GM12878 (cell line): Measurements from ENCODE around the gene SEMA6C. TPM values are rescaled to one million over a fixed set of nuclear protein-coding genes. Genes with fewer than 3 reads are reported as not detected.

Experiments
- ATAC-seq: fragments of 200-7000 bp; cut with Tn5 transposase; 3 replicates; pipeline ENCODE4 v1.9.1; 2020; ENCODE audit warnings: mild to moderate bottlenecking, moderate library complexity
- BruUV-seq: library from RNA; stranded (reverse); fragments of 400-500 nt; replicated peaks from 2 replicates; lab custom pipeline; 2021; lab: Mats Ljungman, UMichigan
- CTCF ChIA-PET: fragments of 300-600 bp; sonication (Branson Sonifier 250); formaldehyde crosslinking; extraction: SDS; loops from one replicate; lab custom pipeline; 2021; ENCODE audit warnings: inconsistent platforms; lab: Yijun Ruan, JAX
- POLR2A ChIA-PET: fragments of 350-600 bp; formaldehyde crosslinking; extraction: SDS; loops from one replicate; lab custom pipeline; 2021; ENCODE audit warnings: inconsistent platforms; lab: Charles Lee
- RAD21 ChIA-PET: fragments of 300-600 bp; sonication (Branson Sonifier 250); formaldehyde crosslinking; loops from one replicate; lab custom pipeline; 2023; ENCODE audit warnings: antibody characterized with exemption; ENCODE audit not compliant: unreplicated experiment; lab: Charles Lee
- SMC1A ChIA-PET: fragments of 300-600 bp; sonication (Branson Sonifier 250); formaldehyde crosslinking; loops from one replicate; lab custom pipeline; 2023; ENCODE audit not compliant: unreplicated experiment, uncharacterized antibody; lab: Charles Lee
- DNase-seq: peaks from one replicate; pipeline ENCODE4 v3.0.0-alpha.2; 2011; ENCODE audit warnings: low read depth, low spot score
- FAIRE-seq: peaks from 3 replicates; lab custom pipeline; 2011; peaks lifted over from hg19 to GRCh38; lab: Jason Lieb, UNC
- H2AFZ ChIP-seq: 2 replicates; pipeline ENCODE4 v1.6.0; 2011; ENCODE audit warnings: low read depth, low read length, control low read depth; ENCODE audit not compliant: control insufficient read depth
- H3K27ac ChIP-seq: 2 replicates; pipeline ENCODE4 v1.5.1; 2011; ENCODE audit warnings: control low read depth; ENCODE audit not compliant: control insufficient read depth, insufficient read depth
- H3K27me3 ChIP-seq, 2 experiments: replicated peaks in 1 of 2; 2 replicates each; pipeline versions ENCODE4 v1.6.0 to v1.6.1; 2011; ENCODE audit warnings: low read length in 1 of 2; ENCODE audit not compliant: control insufficient read depth in 2 of 2, insufficient read depth in 2 of 2
- H3K36me3 ChIP-seq, 2 experiments: 2 replicates each; pipeline ENCODE4 v1.5.1; 2011; ENCODE audit warnings: low read length in 1 of 2; ENCODE audit not compliant: control insufficient read depth in 2 of 2, insufficient read depth in 2 of 2
- H3K4me1 ChIP-seq: 2 replicates; pipeline ENCODE4 v1.6.1; 2011; ENCODE audit warnings: mild to moderate bottlenecking, low read length, moderate library complexity, mixed read lengths; ENCODE audit not compliant: control insufficient read depth, insufficient read depth
- H3K4me2 ChIP-seq: 2 replicates; pipeline ENCODE4 v1.6.0; 2011; ENCODE audit warnings: control low read depth; ENCODE audit not compliant: control insufficient read depth, insufficient read depth
- H3K4me3 ChIP-seq: fragments of 200-600 bp; sonication (generic); 2 replicates; pipeline ENCODE4 v1.5.1; 2016
- H3K79me2 ChIP-seq: 2 replicates; pipeline ENCODE4 v1.6.0; 2011; ENCODE audit warnings: low read length; ENCODE audit not compliant: control insufficient read depth, insufficient read depth
- H3K9ac ChIP-seq: 2 replicates; pipeline ENCODE4 v1.8.0; 2011; ENCODE audit warnings: low read length, control low read depth, mixed read lengths; ENCODE audit not compliant: control insufficient read depth, insufficient read depth
- H3K9me3 ChIP-seq: replicated peaks from 3 replicates; pipeline ENCODE4 v1.5.1; 2011; ENCODE audit warnings: mild to moderate bottlenecking, low read length; ENCODE audit not compliant: control insufficient read depth, insufficient read depth
- H4K20me1 ChIP-seq: 2 replicates; pipeline ENCODE4 v1.6.0; 2011; ENCODE audit not compliant: control insufficient read depth, insufficient read depth
- CBX5 ChIP-seq: sonication (generic); IDR thresholded peaks from 2 replicates; pipeline ENCODE4 v1.6.1; 2016; ENCODE audit warnings: low read depth, moderate library complexity, mild to moderate bottlenecking, inconsistent platforms
- CHD1 ChIP-seq: IDR thresholded peaks from 2 replicates; pipeline ENCODE4 v1.6.1; 2012; ENCODE audit warnings: low read depth, low read length, improper control_type of control experiment
- EED ChIP-seq: sonication (generic); IDR thresholded peaks from 2 replicates; pipeline ENCODE4 v1.6.1; 2016; ENCODE audit warnings: antibody characterized with exemption, low read depth
- EP300 ChIP-seq, 2 experiments: fragments of 150-350 bp in 1 of 2; IDR thresholded peaks; 2 replicates each; pipeline ENCODE4 v1.6.1; 2011 to 2012; ENCODE audit warnings: low read depth in 2 of 2, low read length in 2 of 2, borderline replicate concordance in 1 of 2, improper control_type of control experiment in 1 of 2, inconsistent platforms in 1 of 2; ENCODE audit not compliant: control insufficient read depth in 1 of 2
- ESRRA ChIP-seq: IDR thresholded peaks from 2 replicates; pipeline ENCODE4 v1.6.1; 2012; ENCODE audit warnings: mild to moderate bottlenecking, low read length, improper control_type of control experiment
- RAD51 ChIP-seq: fragments of 450-650 bp; IDR thresholded peaks from 2 replicates; pipeline ENCODE4 v1.6.1; 2016; ENCODE audit warnings: moderate library complexity, mild to moderate bottlenecking, inconsistent platforms
- RCOR1 ChIP-seq: conservative IDR thresholded peaks from 2 replicates; pipeline ENCODE4 v1.6.1; 2012; ENCODE audit warnings: low read depth, low read length, improper control_type of control experiment
- SMAD1 ChIP-seq: fragments of 450-650 bp; IDR thresholded peaks from 2 replicates; pipeline ENCODE4 v1.6.1; 2018; ENCODE audit warnings: mild to moderate bottlenecking, low read depth; ENCODE audit not compliant: partially characterized antibody
- SREBF2 ChIP-seq: IDR thresholded peaks from 2 replicates; pipeline ENCODE4 v1.6.1; 2012; ENCODE audit warnings: mild to moderate bottlenecking, low read length
- ZSCAN29 ChIP-seq: fragments of 450-650 bp; IDR thresholded peaks from 2 replicates; pipeline ENCODE4 v1.6.1; 2017; ENCODE audit warnings: mild to moderate bottlenecking, moderate library complexity
- WGBS: methylation state at CpG from one replicate; pipeline ENCODE4 v1.1.6; 2016; ENCODE audit warnings: low lambda C conversion rate; ENCODE audit not compliant: insufficient replicate concordance, insufficient coverage; ENCODE audit errors: missing lambda C conversion rate; 5-methylcytosine and 5-hydroxymethylcytosine counted together
- in situ Hi-C: fragments of 300-500 bp; cut with MboI; formaldehyde crosslinking; loops from 9 replicates; pipeline ENCODE4 v1.14.3; 2018; ENCODE audit warnings: mixed read lengths
- intact Hi-C: fragments of 100-400 bp; cut with micrococcal nuclease; formaldehyde crosslinking; loops from one replicate; pipeline ENCODE4 v1.14.2; 2022; ENCODE audit not compliant: unreplicated experiment
- polyA plus RNA-seq, 11 experiments: library from polyadenylated mRNA; depleted of rRNA in 4 of 11; unstranded in 6 of 11; stranded (reverse) in 5 of 11; fragments of >200 nt; fragmentation: Nextera tagmentation in 4 of 11; fragmentation: Illumina TruSeq in 1 of 11; extraction: Ambion mirVana in 4 of 11; extraction: Trizol in 1 of 11; gene quantifications; 1 replicate in 1 of 11; 2 replicates in 10 of 11; pipeline versions ENCODE4 v1.2.1 to v1.2.3, GENCODE V29; 2011 to 2016; ENCODE audit warnings: inconsistent platforms in 2 of 11, missing spikeins in 2 of 11, low read depth in 1 of 11
- total RNA-seq, 4 experiments: library from RNA; depleted of rRNA in 3 of 4; stranded (reverse); fragments of >200 nt in 3 of 4; fragmentation: Illumina TruSeq in 1 of 4; extraction: Trizol in 1 of 4; gene quantifications; 2 replicates each; pipeline versions ENCODE4 v1.2.1 to v1.2.3, GENCODE V29; 2013 to 2021
- TF ChIP-seq, protein P1 (sequence below): fragments of 450-650 bp; IDR thresholded peaks from 2 replicates; pipeline ENCODE4 v1.6.1; 2016; ENCODE audit warnings: mild to moderate bottlenecking
- TF ChIP-seq, protein P2 (sequence below): IDR thresholded peaks from 2 replicates; pipeline ENCODE4 v1.6.1; 2012; ENCODE audit warnings: low read depth, low read length, improper control_type of control experiment
- TF ChIP-seq, protein P3 (sequence below): fragments of 450-650 bp; IDR thresholded peaks from 2 replicates; pipeline ENCODE4 v1.6.1; 2018; ENCODE audit warnings: mild to moderate bottlenecking, low read depth, moderate library complexity; ENCODE audit not compliant: partially characterized antibody
- TF ChIP-seq, protein P4 (sequence below): fragments of 450-650 bp; formaldehyde crosslinking; IDR thresholded peaks from 2 replicates; pipeline ENCODE4 v1.4.0; 2020; ENCODE audit warnings: mild to moderate bottlenecking, moderate library complexity

Gene SEMA6C
- total and polyA plus RNA-seq, 10 of the 15 experiments (the other 5 are each of a cell fraction or from before 2014, with no cell fraction given) = 0.13 to 2.2 (median 0.29) TPM; not detected in 1

DNA sequence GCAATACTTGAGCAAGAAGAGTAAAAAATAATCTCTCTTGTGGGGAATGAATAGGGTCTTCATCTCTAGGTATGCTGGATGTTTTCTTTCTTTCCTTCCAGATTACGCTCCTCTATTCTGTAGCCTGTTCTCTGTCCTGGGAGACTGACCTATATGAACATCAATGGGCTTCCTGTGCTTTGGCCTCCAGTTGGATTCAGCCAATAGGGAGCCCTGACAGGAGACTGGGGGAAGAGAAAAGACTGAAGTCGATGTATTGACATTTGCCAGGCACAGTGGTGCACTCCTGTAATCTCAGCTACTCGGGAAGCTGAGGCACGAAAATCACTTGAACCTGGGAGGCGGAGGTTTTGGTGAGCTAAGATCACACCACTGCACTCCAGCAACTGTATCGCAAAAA lies 17.6 kb downstream of the SEMA6C start (continued):
- TF ChIP-seq CHD1 = no peak

DNA sequence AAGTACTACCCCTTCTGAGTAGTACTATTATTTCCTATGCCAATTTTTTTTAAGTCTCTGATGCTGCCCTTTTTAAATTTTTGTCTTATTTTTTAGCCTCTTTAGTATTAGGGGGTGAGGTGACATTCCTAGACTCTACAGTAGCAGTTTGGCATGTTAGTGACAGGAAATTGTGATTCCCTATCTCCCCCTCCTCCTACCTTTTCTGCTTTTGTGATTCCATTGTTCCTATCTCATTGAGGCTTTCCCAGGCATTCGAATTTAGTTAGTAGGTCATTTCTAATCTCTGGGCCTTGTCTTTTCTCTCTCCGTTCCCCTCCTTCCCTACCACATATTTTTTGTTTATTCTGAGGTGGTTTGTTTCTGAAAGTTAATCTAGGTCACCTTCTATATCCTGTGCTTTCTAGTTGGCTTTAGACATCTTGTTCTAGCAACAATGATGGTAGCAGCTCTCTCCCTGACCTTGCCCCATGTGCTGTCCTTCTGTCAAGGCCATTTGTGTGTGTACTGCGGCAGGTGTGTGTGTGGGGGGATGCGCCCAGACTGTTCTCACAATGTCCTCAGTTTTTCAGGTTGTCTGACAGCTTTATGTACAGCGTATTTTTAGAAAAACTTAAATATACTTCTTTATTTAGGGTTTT lies 21.5 kb downstream of the SEMA6C start:
- no peaks in the 10 kb centered on the region for H4K20me1 ChIP-seq
- 71% methylated on average over 5 of the region's 5 CpGs for WGBS
- POLR2A ChIA-PET = no interaction called here
- in situ Hi-C loops (no loop called here), intact Hi-C loops (no loop called here)
- ATAC-seq (no peak), DNase-seq (no peak), FAIRE-seq (no peak)
- no peak overlapping the region for H3K9ac ChIP-seq
- no TSS peak for BruUV-seq
- H3K36me3 ChIP-seq = no peaks in the 10 kb centered on the region; a peak in 1 of 4 replicates
- H3K27ac ChIP-seq = no peak overlapping the region
- no peaks in the 10 kb centered on the region for H3K9me3 ChIP-seq
- RAD21 ChIA-PET = no interaction called here
- SMC1A ChIA-PET = no interaction called here
- no peaks in the 10 kb centered on the region for H3K79me2 ChIP-seq
- H3K27me3 ChIP-seq = no peaks in the 10 kb centered on the region
- H3K4me1 ChIP-seq = no peaks in the 10 kb centered on the region
- no peak overlapping the region for H3K4me3 ChIP-seq
- H2AFZ ChIP-seq = no peak overlapping the region
- no peak overlapping the region for H3K4me2 ChIP-seq
- CTCF ChIA-PET = interaction anchor here (0.6 to 1.3 kb wide), 2 partner anchors 15 to 25 kb away, joined by 3 read pairs; no protein-coding TSS in a partner anchor
- TF ChIP-seq RAD51 = no peak
- no peak for TF ChIP-seq SREBF2
- no peak for TF ChIP-seq ZSCAN29
- TF ChIP-seq EP300 (IDR thresholded peaks at IDR 0.05; ENCODE audit: borderline replicate concordance in 1 of 2, control insufficient read depth in 1 of 2, low read depth in 2 of 2, low read length in 2 of 2) = no peak
- no peak for TF ChIP-seq ESRRA
- no peak for TF ChIP-seq EED
- no peak for TF ChIP-seq CBX5
- TF ChIP-seq, protein P1, sequence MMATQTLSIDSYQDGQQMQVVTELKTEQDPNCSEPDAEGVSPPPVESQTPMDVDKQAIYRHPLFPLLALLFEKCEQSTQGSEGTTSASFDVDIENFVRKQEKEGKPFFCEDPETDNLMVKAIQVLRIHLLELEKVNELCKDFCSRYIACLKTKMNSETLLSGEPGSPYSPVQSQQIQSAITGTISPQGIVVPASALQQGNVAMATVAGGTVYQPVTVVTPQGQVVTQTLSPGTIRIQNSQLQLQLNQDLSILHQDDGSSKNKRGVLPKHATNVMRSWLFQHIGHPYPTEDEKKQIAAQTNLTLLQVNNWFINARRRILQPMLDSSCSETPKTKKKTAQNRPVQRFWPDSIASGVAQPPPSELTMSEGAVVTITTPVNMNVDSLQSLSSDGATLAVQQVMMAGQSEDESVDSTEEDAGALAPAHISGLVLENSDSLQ = no peak
- TF ChIP-seq, protein P2, sequence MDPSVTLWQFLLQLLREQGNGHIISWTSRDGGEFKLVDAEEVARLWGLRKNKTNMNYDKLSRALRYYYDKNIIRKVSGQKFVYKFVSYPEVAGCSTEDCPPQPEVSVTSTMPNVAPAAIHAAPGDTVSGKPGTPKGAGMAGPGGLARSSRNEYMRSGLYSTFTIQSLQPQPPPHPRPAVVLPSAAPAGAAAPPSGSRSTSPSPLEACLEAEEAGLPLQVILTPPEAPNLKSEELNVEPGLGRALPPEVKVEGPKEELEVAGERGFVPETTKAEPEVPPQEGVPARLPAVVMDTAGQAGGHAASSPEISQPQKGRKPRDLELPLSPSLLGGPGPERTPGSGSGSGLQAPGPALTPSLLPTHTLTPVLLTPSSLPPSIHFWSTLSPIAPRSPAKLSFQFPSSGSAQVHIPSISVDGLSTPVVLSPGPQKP = no peak
- no peak for TF ChIP-seq SMAD1
- TF ChIP-seq RCOR1 = no peak
- TF ChIP-seq, protein P3, sequence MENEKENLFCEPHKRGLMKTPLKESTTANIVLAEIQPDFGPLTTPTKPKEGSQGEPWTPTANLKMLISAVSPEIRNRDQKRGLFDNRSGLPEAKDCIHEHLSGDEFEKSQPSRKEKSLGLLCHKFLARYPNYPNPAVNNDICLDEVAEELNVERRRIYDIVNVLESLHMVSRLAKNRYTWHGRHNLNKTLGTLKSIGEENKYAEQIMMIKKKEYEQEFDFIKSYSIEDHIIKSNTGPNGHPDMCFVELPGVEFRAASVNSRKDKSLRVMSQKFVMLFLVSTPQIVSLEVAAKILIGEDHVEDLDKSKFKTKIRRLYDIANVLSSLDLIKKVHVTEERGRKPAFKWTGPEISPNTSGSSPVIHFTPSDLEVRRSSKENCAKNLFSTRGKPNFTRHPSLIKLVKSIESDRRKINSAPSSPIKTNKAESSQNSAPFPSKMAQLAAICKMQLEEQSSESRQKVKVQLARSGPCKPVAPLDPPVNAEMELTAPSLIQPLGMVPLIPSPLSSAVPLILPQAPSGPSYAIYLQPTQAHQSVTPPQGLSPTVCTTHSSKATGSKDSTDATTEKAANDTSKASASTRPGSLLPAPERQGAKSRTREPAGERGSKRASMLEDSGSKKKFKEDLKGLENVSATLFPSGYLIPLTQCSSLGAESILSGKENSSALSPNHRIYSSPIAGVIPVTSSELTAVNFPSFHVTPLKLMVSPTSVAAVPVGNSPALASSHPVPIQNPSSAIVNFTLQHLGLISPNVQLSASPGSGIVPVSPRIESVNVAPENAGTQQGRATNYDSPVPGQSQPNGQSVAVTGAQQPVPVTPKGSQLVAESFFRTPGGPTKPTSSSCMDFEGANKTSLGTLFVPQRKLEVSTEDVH = no peak
- TF ChIP-seq, protein P4, sequence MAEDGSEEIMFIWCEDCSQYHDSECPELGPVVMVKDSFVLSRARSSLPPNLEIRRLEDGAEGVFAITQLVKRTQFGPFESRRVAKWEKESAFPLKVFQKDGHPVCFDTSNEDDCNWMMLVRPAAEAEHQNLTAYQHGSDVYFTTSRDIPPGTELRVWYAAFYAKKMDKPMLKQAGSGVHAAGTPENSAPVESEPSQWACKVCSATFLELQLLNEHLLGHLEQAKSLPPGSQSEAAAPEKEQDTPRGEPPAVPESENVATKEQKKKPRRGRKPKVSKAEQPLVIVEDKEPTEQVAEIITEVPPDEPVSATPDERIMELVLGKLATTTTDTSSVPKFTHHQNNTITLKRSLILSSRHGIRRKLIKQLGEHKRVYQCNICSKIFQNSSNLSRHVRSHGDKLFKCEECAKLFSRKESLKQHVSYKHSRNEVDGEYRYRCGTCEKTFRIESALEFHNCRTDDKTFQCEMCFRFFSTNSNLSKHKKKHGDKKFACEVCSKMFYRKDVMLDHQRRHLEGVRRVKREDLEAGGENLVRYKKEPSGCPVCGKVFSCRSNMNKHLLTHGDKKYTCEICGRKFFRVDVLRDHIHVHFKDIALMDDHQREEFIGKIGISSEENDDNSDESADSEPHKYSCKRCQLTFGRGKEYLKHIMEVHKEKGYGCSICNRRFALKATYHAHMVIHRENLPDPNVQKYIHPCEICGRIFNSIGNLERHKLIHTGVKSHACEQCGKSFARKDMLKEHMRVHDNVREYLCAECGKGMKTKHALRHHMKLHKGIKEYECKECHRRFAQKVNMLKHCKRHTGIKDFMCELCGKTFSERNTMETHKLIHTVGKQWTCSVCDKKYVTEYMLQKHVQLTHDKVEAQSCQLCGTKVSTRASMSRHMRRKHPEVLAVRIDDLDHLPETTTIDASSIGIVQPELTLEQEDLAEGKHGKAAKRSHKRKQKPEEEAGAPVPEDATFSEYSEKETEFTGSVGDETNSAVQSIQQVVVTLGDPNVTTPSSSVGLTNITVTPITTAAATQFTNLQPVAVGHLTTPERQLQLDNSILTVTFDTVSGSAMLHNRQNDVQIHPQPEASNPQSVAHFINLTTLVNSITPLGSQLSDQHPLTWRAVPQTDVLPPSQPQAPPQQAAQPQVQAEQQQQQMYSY (CRISPR knock-in tag) = no peak
